ENCODE data around the gene DDX1. TPM values are rescaled to one million over a fixed set of nuclear protein-coding genes. Genes with fewer than 3 reads are reported as not detected.
"Not testable (repeated sequence)": the region's sequence is repeated elsewhere in the genome, so short reads cannot be mapped to it uniquely, and the experiment has no call there.

DDX1 gene
- total RNA-seq, 1 donor from 2014 or later: 114 TPM

DNA sequence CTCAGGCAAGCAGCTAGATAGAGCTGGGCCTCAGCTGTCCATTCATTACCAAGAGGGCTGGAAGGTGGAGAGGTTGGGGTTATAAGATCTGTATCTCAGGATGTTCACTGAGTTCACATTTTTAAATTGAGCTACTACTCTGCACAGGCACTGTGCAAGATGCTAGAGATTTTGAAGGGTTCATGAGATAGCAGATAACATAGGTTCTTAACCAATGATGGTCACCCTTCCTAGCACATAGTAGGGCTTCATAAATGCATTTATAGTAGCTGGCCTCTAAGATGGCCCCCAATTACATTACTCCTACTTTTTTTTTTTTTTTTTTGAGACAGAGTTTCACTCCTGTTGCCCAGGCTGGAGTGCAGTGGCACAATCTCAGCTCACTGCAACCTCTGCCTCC is 79.7 kb downstream of the DDX1 start:
- FAIRE-seq (no peak), DNase-seq (ENCODE audit: low spot score in 2 of 2) (no peak)

DNA sequence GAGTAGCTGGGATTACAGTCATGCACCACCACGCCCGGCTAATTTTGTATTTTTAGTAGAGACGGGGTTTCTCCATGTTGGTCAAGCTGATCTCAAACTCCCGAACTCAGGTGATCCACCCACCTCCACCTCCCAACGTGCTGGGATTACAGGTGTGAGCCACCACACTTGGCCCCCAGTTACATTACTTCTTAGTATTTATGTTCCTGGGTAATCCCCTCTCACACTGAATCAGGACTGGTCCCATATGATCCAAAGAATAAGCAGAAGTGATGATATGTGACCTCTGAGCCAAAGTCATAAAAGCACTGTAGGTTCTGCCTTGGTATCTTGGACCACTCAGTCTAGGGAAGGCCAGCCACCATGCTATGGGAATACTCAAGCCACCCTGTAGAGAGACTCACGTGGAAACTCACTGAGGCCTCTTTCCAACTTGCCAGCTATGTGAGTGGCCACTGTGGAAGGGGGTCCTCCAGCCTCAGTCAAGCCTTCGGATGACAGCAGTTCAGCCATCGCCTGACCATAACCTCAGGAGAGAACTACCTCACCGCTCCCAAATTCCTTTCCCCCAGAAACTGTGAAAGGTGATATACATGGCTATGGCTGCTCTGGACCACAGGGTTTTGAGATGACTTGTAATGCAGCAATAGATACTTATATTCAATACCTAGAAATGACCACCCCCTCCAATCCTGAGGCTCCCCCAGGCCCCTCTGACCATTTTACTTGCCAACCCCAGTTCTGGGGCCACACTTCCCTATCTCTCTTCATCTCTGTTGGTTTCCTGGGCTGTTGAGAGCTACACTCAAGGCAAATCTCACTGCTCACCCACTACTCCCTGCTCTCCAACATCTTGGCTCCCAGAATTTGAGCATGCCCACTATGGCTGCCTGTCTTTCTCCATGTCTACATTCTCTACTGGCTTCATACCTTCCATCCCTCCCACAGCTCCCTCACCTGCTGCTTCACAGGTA is 80.5 kb downstream of the DDX1 start:
- DNase-seq (ENCODE audit: low spot score in 2 of 2) (no peak), FAIRE-seq (no peak)

DNA sequence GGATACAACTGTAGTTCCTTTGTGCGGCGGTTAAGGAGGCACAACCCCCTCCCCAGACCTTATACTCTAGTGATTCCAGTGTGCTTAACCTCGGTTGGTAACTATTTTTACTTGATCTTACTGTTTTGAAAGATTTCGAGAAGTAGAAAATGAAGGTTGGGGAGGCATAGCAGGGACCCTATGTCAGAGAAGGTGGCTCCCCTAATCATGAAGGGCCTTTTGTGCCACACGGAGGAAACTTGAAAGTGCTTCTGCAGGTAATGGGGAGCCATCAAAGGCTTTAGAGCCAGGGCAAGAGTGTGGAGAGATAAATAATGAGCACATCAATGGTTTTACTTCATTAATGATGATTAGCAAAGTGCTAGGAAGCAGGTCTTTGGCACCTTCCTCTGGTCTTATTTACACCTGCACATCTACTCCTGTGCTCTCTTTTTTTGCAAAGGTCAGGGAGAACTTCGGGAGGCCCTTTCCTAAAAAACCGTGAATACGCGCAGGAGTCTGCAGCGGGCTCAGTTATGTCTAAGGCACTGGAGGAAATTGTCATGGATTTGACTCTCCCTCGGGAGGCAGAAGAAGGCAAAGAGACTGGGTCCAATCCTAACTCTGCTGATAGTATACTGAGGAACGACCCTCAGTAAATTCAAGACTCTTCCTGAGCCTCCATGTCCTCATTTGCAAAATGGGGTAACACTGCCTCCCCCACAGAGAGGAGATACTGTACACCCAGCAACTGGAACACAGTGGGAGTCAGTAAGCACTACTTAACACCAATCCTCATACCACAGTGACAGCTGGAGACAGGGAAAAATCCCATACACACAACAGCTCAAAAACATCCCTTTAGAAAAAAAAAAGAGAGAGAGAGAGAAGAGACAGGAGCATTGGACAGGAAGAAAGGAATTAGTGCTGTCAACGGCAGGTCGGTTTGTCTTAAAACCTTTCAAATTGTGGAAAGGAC is 81.6 kb downstream of the DDX1 start:
- FAIRE-seq (no peak), DNase-seq (ENCODE audit: low spot score in 2 of 2) (no peak)

DNA sequence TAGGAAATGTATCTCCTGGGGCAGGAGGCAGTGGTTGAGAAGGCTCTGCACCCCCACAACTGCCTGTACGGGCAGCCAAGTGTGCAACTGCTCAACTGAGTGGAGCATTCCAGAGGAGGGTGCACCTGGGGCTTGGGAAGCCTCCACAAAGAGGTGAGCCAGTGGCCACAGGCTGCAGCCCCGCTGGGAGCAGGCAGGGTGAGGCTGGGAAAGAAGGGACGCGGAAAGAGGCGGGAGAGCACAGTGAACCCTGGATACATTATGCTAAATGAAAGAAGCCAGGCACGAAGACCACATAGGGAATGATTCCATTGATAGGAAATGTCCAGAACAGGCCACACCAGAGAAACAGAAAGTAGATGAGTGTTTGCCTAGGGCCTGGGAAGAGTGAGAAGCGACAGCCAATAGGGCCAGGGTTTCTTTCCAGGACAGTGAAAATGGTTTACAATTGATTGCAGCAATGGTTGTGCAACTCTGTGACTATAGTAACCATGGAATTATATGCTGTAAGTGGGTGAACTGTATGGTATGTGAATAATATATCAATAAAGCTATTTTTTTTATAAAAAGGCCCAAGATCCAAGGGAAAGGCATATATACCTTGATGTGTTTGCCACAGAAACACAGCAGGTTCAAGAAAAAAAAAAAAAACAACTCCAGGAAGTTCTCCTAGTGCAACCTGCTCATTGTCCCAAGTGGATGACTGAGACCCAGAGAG is 82.4 kb downstream of the DDX1 start:
- DNase-seq (ENCODE audit: low spot score in 2 of 2): no peak
- FAIRE-seq: no peak

DNA sequence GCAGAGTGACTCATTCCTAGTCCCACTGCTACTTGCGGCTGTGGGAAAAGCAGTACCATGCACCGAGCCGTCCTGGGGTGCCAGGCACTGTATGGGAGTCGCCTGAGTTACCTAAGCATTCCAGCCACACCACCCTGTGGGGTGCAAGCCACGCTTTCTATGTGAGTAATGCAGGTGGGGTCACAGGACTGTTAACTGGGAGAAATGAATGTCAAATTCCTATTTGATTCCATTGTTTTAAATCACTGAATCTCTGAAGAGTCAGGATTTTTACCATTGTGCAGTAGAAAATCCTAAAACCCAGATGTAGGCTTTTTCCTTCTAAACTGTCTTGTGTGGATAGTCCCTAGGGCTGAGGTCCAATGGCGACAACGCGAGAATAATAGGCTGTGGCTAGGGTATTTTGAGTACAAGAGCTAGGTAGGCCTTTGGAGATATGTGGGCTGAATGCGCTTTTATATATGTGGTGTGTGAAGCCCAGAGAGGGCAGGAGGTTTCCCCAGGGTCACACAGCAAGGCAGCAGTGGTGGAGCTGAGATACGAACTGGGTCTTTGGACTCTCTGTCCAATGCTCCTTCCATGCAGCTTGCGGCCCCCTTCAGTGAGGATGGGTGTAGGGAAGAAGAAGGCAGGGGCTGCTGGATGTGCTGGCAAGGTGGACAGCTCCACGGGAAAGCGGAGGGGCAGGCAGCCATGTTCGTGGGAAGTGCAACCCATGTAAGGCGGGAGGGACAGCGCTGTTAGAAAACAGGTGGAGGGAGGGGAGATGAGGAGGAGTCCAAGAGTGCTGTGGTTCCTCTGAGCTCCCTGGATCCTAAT is 83.2 kb downstream of the DDX1 start:
- FAIRE-seq: no peak
- DNase-seq (ENCODE audit: low spot score in 2 of 2): no peak

DNA sequence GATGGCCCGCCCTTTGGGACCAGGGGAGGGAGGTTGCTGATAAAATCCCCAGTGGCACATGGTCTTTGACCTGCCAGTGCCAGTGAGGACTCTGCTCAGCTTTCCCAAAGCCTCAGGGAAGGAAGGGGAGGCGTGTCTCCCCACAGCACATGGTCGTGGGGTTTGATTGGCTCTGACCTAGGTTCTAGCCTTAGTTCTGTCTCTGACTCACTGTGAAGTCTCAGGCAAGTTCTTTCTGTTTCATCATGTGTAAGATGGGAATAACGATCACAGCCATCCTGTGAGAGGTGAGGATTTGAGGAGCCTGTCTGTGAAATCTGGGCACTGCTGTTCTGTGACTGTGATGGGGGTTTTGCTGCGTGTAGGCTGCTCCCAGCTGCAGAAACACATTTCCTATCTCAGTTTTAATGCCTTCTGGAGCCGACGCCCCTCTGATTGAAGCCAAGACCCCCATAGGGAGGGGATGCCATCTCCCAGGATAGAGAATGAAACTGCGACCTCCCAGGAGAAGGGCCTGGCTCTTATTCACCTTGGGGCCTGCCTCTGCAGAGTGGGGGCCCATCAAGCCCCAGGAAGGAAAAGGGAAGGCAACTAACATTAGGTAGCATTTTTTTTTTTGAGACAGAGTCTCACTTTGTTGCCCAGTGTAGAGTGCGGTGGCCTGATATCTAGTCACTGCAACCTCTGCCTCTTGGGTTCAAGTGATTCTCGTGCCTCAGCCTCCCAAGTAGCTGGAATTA is 84.0 kb downstream of the DDX1 start:
- no peak for DNase-seq (ENCODE audit: low spot score in 2 of 2)
- FAIRE-seq: no peak

DNA sequence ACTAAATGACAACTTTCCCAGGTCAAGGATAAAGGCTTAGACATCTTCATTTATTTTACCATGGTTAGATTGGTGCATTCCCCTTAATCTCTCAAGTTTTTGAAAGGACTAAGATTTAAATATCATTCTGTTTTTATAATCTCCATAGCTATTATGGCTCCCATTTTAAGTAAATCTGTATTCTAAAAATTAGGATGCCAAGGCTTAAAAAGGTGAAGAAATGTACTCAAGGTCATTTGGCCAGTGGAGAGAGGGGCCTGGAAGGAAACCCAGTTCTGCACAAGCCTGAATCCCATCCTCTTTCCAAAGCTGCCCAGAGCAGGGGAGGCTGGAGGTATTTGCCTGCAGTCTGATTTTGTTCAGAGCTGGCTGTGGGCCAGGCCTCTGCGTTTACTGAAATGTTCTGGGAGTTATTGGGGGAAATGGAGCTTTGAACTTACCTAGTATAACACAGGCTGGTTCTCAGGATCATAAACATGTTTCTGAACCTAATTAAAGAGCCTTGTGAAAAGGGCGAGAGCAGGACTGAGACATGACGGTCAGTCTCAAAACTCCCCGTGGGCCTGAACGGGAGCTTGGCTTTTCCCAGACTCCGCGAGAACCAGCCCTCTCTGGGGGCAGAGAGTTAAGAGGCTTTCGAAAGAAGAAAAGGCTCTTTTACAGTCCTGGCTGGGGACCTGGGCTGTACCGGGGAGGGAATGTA is 85.6 kb downstream of the DDX1 start:
- FAIRE-seq: no peak
- DNase-seq (ENCODE audit: low spot score in 2 of 2): no peak

DNA sequence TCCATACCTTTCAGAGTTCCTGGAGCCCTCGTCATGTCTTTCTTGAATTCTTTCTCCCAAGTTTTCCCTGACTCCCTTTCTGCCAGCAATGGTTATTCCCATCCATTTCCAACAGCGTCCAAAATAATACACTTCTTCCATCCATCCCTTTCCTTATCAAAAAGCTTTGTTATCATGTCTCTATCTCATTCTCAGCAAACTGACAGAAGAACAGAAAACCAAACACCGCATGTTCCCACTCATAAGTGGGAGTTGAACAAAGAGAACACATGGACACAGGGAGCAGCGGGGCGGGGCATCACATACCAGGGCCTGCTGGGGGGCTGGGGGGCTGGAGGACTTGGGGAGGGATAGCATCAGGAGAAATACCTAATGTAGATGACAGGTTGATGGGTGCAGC is 86.7 kb downstream of the DDX1 start:
- no peak for FAIRE-seq

DNA sequence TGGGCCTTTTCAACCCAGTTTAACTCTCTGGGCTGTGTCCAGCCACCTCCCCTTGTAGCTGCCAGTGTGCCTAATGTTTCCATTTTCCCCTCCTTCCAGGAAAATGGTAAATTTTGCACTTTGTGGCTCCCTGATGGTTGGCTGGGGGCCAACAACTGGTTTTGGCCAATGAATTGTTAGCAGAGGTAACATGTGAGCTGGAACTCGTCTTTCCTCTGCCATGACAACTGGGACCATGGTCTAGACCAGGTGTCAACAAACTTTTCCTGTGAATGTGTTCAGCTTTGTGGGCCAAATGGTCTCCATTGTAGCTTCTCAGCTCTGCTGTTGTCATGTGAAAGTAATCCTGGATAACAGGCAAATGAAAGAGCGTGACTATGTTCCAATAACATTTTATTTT is 87.2 kb downstream of the DDX1 start:
- no peak for FAIRE-seq
- DNase-seq (ENCODE audit: low spot score in 2 of 2): no peak

More for the DNA sequence above, 86.7 kb downstream of the DDX1 start:
- no peak for DNase-seq (ENCODE audit: low spot score in 2 of 2)

DNA sequence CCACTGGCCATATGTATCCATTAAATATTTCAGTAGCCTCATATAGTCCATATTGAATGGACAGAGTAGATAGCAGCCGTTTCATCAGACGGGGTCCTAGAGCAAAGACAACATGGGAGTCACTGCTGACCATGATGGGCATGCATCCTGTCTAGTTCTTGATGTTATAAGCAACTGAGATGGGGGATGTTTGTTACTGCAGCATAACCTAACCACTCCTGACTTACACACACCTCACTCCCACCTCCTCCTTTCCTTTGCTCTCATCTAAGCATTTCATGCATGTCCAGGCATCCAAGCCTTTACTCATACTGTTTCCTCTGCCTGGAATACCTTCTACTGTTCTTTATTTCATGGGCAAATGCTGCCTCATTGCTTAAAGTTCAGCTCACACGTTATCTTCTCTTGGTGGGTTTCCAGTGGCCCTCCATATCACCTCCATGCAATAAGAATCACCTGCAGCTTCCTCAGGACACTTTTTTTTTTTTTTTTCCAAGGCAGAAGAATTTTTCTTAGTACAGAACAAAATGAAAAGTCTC is 87.8 kb downstream of the DDX1 start:
- FAIRE-seq (no peak), DNase-seq (ENCODE audit: low spot score in 2 of 2) (no peak)

DNA sequence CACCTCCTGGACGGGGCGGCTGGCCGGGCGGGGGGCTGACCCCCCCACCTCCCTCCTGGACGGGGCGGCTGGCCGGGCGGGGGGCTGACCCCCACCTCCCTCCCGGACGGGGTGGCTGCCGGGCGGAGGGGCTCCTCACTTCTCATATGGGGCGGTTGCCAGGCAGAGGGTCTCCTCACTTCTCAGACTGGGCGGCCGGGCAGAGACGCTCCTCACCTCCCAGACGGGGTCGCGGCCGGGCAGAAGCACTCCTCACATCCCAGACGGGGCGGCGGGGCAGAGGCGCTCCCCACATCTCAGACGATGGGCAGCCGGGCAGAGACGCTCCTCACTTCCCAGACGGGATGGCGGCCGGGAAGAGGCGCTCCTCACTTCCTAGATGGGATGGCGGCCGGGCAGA is 88.5 kb downstream of the DDX1 start:
- DNase-seq (ENCODE audit: low spot score in 2 of 2); FAIRE-seq: not testable (repeated sequence)

Other genes starting within 250 kb of the DDX1 start
- gene NBAS, start 30.5 kb upstream of the DDX1 start, total RNA-seq: 173 TPM